H1 (cell line): ENCODE data around the gene MIPOL1.

ENCODE experiments used
- BACH1 ChIP-seq: IDR thresholded peaks from 2 replicates; pipeline ENCODE4 v1.6.1; 2012; ENCODE audit warnings: low read length, improper control_type of control experiment
- EZH2 ChIP-seq: fragments of 200-600 bp; sonication (generic); IDR thresholded peaks from 2 replicates; pipeline ENCODE4 v1.7.1; 2012; ENCODE audit warnings: low read depth, mild to moderate bottlenecking, moderate library complexity, low read length, inconsistent platforms; ENCODE audit not compliant: severe bottlenecking
- JUND ChIP-seq: IDR thresholded peaks from 2 replicates; pipeline ENCODE4 v1.6.1; 2011; ENCODE audit warnings: mild to moderate bottlenecking, improper control_type of control experiment, low read length
- NANOG ChIP-seq: IDR thresholded peaks from 2 replicates; pipeline ENCODE4 v1.6.1; 2011; ENCODE audit warnings: low read length, low read depth, mild to moderate bottlenecking, inconsistent platforms; ENCODE audit not compliant: insufficient read depth, poor library complexity, severe bottlenecking
- POLR2A ChIP-seq, 2 experiments: IDR thresholded peaks; 1 replicate in 1 of 2; 2 replicates in 1 of 2; pipeline ENCODE4 v1.6.1; 2011; ENCODE audit warnings: low read depth in 2 of 2, low read length in 2 of 2, mild to moderate bottlenecking in 2 of 2; ENCODE audit errors: control extremely low read depth in 1 of 2
- YY1 ChIP-seq: IDR thresholded peaks from 2 replicates; pipeline ENCODE4 v1.6.1; 2011; ENCODE audit warnings: low read depth, mild to moderate bottlenecking, low read length
- TF ChIP-seq, protein P1 (sequence below): IDR thresholded peaks from 2 replicates; pipeline ENCODE4 v1.6.1; 2012; ENCODE audit warnings: inconsistent platforms

- TF ChIP-seq JUND (no peak), YY1 (no peak), EZH2 (no peak), NANOG (no peak), POLR2A (IDR thresholded peaks at IDR 0.05; ENCODE audit: control extremely low read depth in 1 of 2, low read depth in 2 of 2, low read length in 2 of 2) (no peak), BACH1 (no peak)
- TF ChIP-seq, protein P1, sequence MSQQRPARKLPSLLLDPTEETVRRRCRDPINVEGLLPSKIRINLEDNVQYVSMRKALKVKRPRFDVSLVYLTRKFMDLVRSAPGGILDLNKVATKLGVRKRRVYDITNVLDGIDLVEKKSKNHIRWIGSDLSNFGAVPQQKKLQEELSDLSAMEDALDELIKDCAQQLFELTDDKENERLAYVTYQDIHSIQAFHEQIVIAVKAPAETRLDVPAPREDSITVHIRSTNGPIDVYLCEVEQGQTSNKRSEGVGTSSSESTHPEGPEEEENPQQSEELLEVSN: no peak
Measured at GRCh38 chr14:37466003-37466622, 268.4 kb downstream of the MIPOL1 start.
